Stimulated activated CD8-positive, alpha-beta memory T cell treated with anti-CD3 and anti-CD28 coated beads, Interleukin-7, amount 100 ng/mL, for 4 hours (primary cell): ENCODE data around the gene CCNL1.
"Not testable (repeated sequence)": the region's sequence is repeated elsewhere in the genome, so short reads cannot be mapped to it uniquely, and the experiment has no call there.

Experiments
- DNase-seq, 2 donors: peaks; one replicate each; pipeline ENCODE4 v3.0.0-alpha.2; 2020; ENCODE audit warnings: low read depth in 2 of 2

The CCNL1 gene

DNA sequence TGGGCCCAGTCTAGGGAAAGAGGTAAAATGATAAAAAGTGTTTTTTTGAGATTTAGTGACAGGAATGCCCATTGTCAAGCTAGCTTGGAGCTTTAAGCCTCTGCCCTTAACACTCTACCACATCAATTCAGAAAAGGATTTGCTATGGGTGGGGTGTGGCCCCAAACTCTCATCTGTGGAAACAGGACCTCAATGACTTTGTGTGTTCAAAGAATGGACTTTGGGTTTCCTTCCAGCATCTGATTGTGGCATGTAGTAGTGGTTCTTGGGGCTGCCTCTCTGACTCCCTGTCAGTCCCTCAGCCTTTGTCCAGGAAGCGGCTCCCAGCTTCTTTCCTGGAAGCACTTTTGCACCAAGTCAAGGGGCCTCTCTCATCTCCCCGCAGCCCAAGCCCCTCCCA is 56.1 kb downstream of the CCNL1 start:
- DNase-seq = no peak

DNA sequence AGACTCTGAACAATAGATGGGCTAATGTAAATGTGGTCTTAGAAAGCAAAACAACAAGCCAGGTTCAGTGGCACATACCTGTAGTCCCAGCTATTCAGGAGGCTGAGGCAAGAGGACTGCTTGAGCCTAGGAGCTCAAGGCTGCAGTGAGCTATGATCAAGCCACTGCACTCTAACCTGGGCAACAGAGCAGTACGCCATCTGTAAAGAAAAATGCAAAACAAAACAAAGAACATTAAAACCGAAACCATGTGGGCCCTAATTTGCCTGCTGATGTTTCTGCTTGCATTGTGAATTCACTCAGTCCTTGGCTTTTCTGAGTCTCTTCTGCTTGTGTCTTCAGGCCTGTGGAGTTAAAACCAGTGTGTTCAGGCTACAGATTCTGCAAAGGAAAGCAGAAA is 56.7 kb downstream of the CCNL1 start:
- no peak for DNase-seq

DNA sequence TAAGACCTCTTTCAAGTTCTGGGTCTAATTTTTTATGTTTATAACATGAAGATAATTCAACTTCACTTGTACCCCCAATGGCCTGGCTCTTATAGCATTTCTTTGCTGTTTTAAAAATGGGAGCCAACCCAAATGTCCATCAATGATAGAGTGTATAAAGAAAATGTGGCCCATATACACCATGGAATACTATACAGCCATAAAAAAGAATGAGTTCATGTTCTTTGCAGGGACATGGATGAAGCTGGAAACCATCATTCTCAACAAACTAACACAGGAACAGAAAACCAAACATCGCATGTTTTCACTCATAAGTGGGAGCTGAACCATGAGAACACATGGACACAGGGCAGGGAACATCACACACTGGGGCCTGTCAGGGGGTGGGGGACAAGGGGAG is 57.4 kb downstream of the CCNL1 start:
- DNase-seq = not testable (repeated sequence)

DNA sequence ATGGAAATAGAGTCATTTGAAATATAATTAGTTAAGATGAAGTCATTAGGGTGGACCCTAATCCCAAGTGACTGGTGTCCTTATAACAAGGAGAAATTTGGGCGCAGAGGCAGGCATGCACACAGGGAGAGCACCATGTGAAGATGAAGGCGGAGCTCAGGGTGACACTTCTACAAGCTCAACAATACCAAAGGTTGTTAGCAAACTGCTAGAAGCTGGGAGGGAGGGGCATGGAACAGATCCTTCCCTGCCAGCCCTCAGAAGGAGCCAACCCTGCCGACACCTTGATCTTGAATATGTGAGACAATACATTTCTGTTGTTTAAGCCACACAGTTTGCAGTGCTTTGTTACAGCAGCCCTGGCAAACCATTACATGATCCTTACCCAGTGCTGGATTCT is 57.8 kb downstream of the CCNL1 start:
- no peak for DNase-seq

DNA sequence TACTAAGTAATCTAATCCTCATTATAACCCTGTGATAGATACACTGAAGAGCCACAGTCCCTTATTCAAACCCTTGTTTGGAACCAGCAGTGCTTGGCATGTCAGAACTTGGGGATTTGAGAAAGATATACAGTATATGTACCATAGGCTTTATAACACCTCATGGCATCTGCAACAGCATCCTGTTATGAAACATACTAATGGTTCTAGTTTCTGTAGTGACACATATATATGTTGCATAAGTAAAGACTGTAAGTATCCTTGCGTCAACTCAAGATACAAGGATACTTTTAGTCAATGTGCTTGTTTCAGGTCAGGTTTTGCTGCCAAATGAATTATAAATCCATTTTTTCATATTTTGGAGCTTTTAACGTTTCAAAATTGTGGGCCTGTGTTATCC is 58.5 kb downstream of the CCNL1 start:
- DNase-seq = no peak

DNA sequence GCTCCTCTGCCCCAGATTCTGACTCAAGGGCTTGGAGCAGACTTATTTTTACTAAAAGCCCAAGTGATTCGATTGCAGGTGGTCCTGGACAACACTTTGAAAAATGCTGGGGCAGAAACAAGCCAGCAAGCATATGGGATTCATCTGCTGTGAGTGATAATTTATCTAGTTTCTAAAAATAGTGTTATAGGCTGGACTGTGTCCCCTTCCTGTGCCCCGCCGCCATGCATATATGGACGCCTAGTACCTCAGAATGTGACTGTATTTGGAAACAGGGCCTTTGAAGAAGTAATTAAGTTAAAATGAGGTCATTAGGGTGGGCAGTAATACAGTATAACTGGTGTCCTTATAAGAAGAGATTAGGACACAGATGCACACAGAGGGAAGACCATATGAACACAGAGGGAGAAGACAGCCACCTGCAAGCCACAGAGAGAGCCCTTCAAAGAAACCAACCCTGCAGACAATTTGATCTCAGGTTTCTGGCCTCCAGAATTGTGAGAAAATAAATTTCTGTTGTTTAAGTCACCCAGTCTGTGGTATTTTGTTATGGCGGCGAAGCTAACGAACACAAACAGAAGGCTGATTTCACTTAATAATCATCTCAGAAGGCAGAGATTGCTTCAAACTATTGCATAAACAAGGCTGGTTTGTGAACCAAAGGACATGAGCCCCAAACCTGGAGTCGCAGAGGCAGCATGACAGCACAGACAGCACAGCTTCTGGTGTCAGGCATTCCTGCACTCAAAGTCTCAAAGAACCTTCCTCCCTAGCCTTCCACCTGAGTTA is 59.1 kb downstream of the CCNL1 start:
- no peak for DNase-seq

DNA sequence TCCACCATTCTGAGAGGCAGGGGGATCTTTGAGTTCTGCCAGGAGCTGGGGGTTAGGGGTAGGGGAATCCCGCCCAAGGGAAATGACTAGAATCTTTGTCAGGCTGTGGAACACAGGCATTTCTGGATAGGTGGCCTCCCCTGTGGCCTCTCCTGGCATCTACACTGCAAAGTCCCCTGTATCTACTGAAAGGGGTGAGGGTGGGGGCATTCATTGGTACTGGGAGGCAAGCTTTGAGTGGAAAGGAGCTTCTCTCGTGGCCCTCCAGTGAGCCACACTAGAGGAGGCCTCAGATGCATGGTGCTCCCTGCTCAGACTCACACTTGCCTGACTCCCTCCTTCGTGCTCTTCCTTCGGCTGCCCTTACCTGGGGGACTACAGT is 59.9 kb downstream of the CCNL1 start:
- DNase-seq = no peak

DNA sequence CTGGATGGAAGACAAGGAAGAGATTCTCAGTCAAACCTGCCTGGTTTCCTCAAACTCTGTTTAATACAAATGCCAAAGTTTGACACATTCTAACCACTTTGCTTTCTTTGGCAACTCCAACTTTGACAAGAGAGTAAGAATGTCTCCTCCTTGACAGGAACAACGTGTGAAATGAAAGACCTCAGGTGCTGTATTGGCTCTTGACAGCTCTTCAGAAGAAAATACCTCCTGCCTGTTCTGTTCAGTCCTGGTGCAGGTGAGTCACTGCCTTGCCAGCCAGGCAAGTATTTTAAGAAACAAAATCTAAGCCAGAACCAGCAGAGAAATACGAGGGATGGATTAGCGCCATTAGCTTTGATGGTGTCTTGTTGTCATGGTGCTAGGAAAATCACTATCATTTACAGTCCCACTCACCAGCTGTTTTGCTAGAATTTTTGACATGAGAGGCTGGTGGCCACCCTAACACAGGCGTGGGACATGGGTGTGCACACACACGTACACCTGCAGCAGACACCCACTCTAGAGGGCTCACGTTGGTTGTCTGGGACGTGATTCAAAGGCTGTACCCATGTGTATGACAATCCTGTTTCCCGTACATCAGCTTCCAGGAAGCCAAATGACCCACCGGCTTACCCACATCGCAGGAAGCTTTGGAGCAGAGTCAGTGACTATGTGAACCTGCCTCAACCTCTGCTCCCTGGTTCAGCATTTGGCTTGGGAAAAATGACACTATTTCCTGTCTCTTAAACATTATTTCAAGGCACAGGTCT is 60.4 kb downstream of the CCNL1 start:
- no peak for DNase-seq

DNA sequence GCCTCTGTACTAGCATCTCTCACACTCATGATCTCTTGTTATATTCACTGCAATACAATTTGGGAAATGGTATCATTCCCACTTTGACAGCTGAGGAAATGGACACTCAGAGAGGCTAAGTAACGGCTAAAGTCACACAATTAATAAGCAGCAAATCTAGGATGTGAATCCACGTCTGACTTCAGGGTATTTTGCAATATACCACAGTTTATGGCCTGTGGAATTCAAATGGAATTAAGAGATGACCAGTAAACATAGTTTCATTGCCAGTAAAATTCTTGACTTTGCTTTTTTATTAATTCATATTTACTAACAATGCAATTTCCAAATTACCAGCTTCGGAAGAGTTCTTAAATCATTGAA is 61.1 kb downstream of the CCNL1 start:
- DNase-seq = no peak

DNA sequence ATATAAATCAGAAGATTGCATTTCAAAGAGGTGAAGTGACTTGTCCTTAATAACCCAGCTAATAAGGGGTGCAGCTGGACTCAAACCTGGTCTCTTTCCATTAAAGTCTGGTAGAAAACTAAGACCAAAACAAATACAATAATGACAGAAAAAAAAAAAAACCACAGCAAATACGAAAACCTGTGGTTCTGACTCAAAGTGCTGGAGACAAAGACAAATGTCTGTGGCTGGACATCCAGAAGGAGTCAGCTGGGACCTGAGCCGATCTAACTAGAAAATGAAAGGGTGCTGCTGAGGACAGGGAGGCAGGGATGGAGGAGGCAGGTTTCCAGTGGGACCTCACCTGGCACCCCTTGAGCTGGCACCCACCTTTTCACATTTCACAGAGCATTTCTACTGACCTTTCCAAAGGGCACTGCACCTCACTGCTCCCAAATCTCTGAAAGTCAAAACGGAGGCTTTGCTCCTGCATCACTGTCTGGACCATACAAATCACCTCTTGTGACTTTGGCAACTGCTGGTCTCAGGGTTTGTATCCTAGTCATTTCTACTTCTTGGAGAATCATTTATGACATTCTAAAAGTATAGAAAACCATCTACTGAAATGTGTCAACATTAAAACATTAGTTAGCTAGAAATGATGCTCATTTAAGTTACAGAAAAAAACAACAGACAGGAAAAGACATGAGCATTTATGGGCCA is 61.7 kb downstream of the CCNL1 start:
- DNase-seq = no peak
